HG02885 (cell line): ENCODE results near the gene IMMP1L.
A peak's percentile ranks its signal among the peaks of the same experiment; 100 is the strongest.

Experiments used
- ATAC-seq: cut with Tn5 transposase; IDR thresholded peaks from one replicate; pipeline ENCODE4 v1.9.1; 2021; ENCODE audit warnings: mild to moderate bottlenecking; ENCODE audit not compliant: unreplicated experiment, poor library complexity

The IMMP1L gene

GRCh38 chr11:31408201-31408600 is 101.2 kb downstream of the IMMP1L start:
- ATAC-seq, result no peak

GRCh38 chr11:31404614-31405013 is 104.8 kb downstream of the IMMP1L start:
- no peak for ATAC-seq

GRCh38 chr11:31397239-31397834 is 112.1 kb downstream of the IMMP1L start:
- peak; percentile 55 for ATAC-seq

GRCh38 chr11:31387379-31387778 is 122.0 kb downstream of the IMMP1L start:
- ATAC-seq, result no peak

- no peak for ATAC-seq
These were observed 126.3 kb downstream of the IMMP1L start for GRCh38 chr11:31383116-31383515.
